SK-N-SH (cell line): ENCODE measurements around the gene HEBP1. TPM values are rescaled to one million over a fixed set of nuclear protein-coding genes. Genes with fewer than 3 reads are reported as not detected.

Experiments used
- CTCF ChIA-PET: fragments of 300-600, 350-600 bp; formaldehyde crosslinking; extraction: SDS; loops from one replicate; lab custom pipeline; 2021; lab: Yijun Ruan, JAX
- POLR2A ChIA-PET: fragments of 350-600 bp; sonication (Branson Sonifier 250); formaldehyde crosslinking; extraction: SDS; loops from one replicate; lab custom pipeline; 2020; ENCODE audit warnings: antibody characterized with exemption, inconsistent platforms; lab: Yijun Ruan, JAX
- DNase-seq: peaks from one replicate; pipeline ENCODE4 v3.0.0; 2012
- H2AFZ ChIP-seq: fragments of 200-600 bp; sonication (generic); 2 replicates; pipeline ENCODE4 v1.8.1; 2016; ENCODE audit warnings: antibody characterized with exemption, mild to moderate bottlenecking, low read depth
- H3F3A ChIP-seq: fragments of 200-600 bp; sonication (generic); replicated peaks from 2 replicates; pipeline ENCODE3; 2016; ENCODE audit warnings: antibody characterized with exemption, mild to moderate bottlenecking; ENCODE audit not compliant: insufficient read depth
- H3K27ac ChIP-seq, 2 experiments: fragments of 200-500 bp in 1 of 2; fragments of 200-600 bp in 1 of 2; sonication (Bioruptor generic) in 1 of 2; sonication (generic), shearing (Covaris generic) in 1 of 2; 2 replicates each; pipeline versions ENCODE4 v1.5.1 to v1.6.1; 2014 to 2016; ENCODE audit warnings: low read depth in 2 of 2, inconsistent platforms in 1 of 2, low read length in 1 of 2, mild to moderate bottlenecking in 1 of 2, mixed read lengths in 1 of 2
- H3K27me3 ChIP-seq: fragments of 200-600 bp; sonication (generic), shearing (Covaris generic); 2 replicates; pipeline ENCODE4 v1.6.1; 2016; ENCODE audit warnings: mixed run types; ENCODE audit not compliant: insufficient read depth
- H3K36me3 ChIP-seq, 2 experiments: fragments of 200-500 bp in 1 of 2; fragments of 200-600 bp in 1 of 2; sonication (Bioruptor generic) in 1 of 2; sonication (generic) in 1 of 2; replicated peaks in 1 of 2; 2 replicates each; pipeline versions ENCODE3 to v1.5.1; 2014 to 2016; ENCODE audit warnings: low read length in 1 of 2, mild to moderate bottlenecking in 1 of 2; ENCODE audit not compliant: insufficient read depth in 2 of 2, control insufficient read depth in 1 of 2
- H3K4me1 ChIP-seq, 2 experiments: fragments of 200-500 bp in 1 of 2; fragments of 200-600 bp in 1 of 2; sonication (Bioruptor generic) in 1 of 2; sonication (generic), shearing (Covaris generic) in 1 of 2; 2 replicates each; pipeline versions ENCODE4 v1.5.1 to v1.6.1; 2014 to 2016; ENCODE audit warnings: low read depth in 1 of 2, low read length in 1 of 2, mixed run types in 1 of 2; ENCODE audit not compliant: insufficient read depth in 2 of 2, control insufficient read depth in 1 of 2
- H3K4me2 ChIP-seq: fragments of 200-600 bp; sonication (generic), shearing (Covaris generic); 2 replicates; pipeline ENCODE4 v1.6.1; 2017; ENCODE audit warnings: mixed run types
- H3K4me3 ChIP-seq, 2 experiments: fragments of 200-500 bp in 1 of 2; fragments of 200-600 bp in 1 of 2; sonication (Bioruptor generic) in 1 of 2; sonication (generic), shearing (Covaris generic) in 1 of 2; 2 replicates each; pipeline versions ENCODE4 v1.5.1 to v1.8.1; 2014 to 2016; ENCODE audit warnings: low read depth in 2 of 2, inconsistent platforms in 1 of 2, low read length in 1 of 2, mild to moderate bottlenecking in 1 of 2, mixed read lengths in 1 of 2, moderate library complexity in 1 of 2
- H3K79me2 ChIP-seq: fragments of 200-600 bp; sonication (generic); 2 replicates; pipeline ENCODE4 v1.8.1; 2017; ENCODE audit warnings: mild to moderate bottlenecking; ENCODE audit not compliant: insufficient read depth
- H3K9ac ChIP-seq: fragments of 200-600 bp; sonication (generic); 2 replicates; pipeline ENCODE4 v1.6.1; 2017; ENCODE audit warnings: mixed run types
- H3K9me2 ChIP-seq: fragments of 200-600 bp; sonication (generic); 2 replicates; pipeline ENCODE4 v1.6.1; 2017; ENCODE audit warnings: mixed run types
- H3K9me3 ChIP-seq: fragments of 200-600 bp; sonication (generic); 2 replicates; pipeline ENCODE4 v1.6.1; 2017; ENCODE audit warnings: mixed run types, mild to moderate bottlenecking, moderate library complexity
- H4K20me1 ChIP-seq: fragments of 200-600 bp; sonication (generic); 2 replicates; pipeline ENCODE4 v1.6.1; 2017; ENCODE audit warnings: mild to moderate bottlenecking, mixed run types; ENCODE audit not compliant: insufficient read depth
- CTCF ChIP-seq: fragments of 200-600 bp; sonication (generic); IDR thresholded peaks from 2 replicates; pipeline ENCODE4 v1.6.1; 2017; ENCODE audit warnings: antibody characterized with exemption, mild to moderate bottlenecking, moderate library complexity
- ELF1 ChIP-seq: IDR thresholded peaks from 2 replicates; pipeline ENCODE4 v1.4.0; 2012
- EZH2phosphoT487 ChIP-seq: fragments of 200-600 bp; sonication (generic); IDR thresholded peaks from 2 replicates; pipeline ENCODE4 v1.6.1; 2017; ENCODE audit warnings: low read depth, mixed run types, mild to moderate bottlenecking, antibody characterized with exemption, moderate library complexity, borderline replicate concordance
- FOSL2 ChIP-seq: IDR thresholded peaks from 2 replicates; pipeline ENCODE4 v1.4.0; 2012; ENCODE audit warnings: low read depth, mild to moderate bottlenecking, moderate library complexity, borderline replicate concordance
- FOXM1 ChIP-seq: IDR thresholded peaks from 2 replicates; pipeline ENCODE4 v1.4.0; 2012; ENCODE audit warnings: low read depth, mild to moderate bottlenecking
- GATA2 ChIP-seq: sonication (generic); formaldehyde crosslinking; IDR thresholded peaks from 2 replicates; pipeline ENCODE4 v1.5.0; 2020; ENCODE audit warnings: mild to moderate bottlenecking, missing genetic modification reagents
- JUND ChIP-seq: IDR thresholded peaks from 2 replicates; pipeline ENCODE4 v1.4.0; 2012
- MEF2A ChIP-seq: IDR thresholded peaks from 2 replicates; pipeline ENCODE4 v1.4.0; 2012; ENCODE audit warnings: low read depth, borderline replicate concordance
- MXI1 ChIP-seq: IDR thresholded peaks from 2 replicates; pipeline ENCODE4 v1.6.1; 2012; ENCODE audit warnings: mild to moderate bottlenecking, low read depth, low read length, improper control_type of control experiment
- NRF1 ChIP-seq: IDR thresholded peaks from 2 replicates; pipeline ENCODE4 v1.6.1; 2012; ENCODE audit warnings: low read depth, mild to moderate bottlenecking, low read length
- POLR2AphosphoS5 ChIP-seq: IDR thresholded peaks from 2 replicates; pipeline ENCODE4 v1.6.1; 2012; ENCODE audit warnings: low read depth, low read length
- RCOR1 ChIP-seq: fragments of 150-350 bp; IDR thresholded peaks from 2 replicates; pipeline ENCODE4 v1.6.1; 2017; ENCODE audit warnings: antibody characterized with exemption, low read length
- RFX5 ChIP-seq: IDR thresholded peaks from 2 replicates; pipeline ENCODE4 v1.6.1; 2012; ENCODE audit warnings: mild to moderate bottlenecking, improper control_type of control experiment, low read length
- RXRA ChIP-seq: IDR thresholded peaks from 2 replicates; pipeline ENCODE4 v1.4.0; 2012; ENCODE audit warnings: low read depth, mild to moderate bottlenecking, borderline replicate concordance
- TCF12 ChIP-seq: IDR thresholded peaks from 2 replicates; pipeline ENCODE4 v1.4.0; 2012
- YY1 ChIP-seq: IDR thresholded peaks from 2 replicates; pipeline ENCODE4 v1.4.0; 2012; ENCODE audit warnings: low read depth, mild to moderate bottlenecking
- WGBS: methylation state at CpG from one replicate; pipeline ENCODE4 v1.1.6; 2017; ENCODE audit warnings: low lambda C conversion rate; 5-methylcytosine and 5-hydroxymethylcytosine counted together
- polyA plus RNA-seq, 3 experiments: library from polyadenylated mRNA; depleted of rRNA; stranded (reverse); fragments of >200 nt; gene quantifications; 2 replicates each; pipeline ENCODE4 v1.2.3, GENCODE V29; 2012
- TF ChIP-seq, protein P1 (sequence below): fragments of 150-350 bp; IDR thresholded peaks from 2 replicates; pipeline ENCODE4 v1.6.1; 2016; ENCODE audit warnings: mild to moderate bottlenecking, low read depth, low read length
- TF ChIP-seq, protein P2 (sequence below): IDR thresholded peaks from 2 replicates; pipeline ENCODE4 v1.6.1; 2012; ENCODE audit warnings: mild to moderate bottlenecking, low read depth, low read length, moderate library complexity

HEBP1 gene
- polyA plus RNA-seq, 1 of the 3 experiments (the other 2 are of a cell fraction), result 17.9 TPM

GRCh38 chr12:12993367-12993766 lies 6.7 kb downstream of the HEBP1 start:
- peak overlapping the region in 1 of 2 experiments; percentile 76; a peak in 2 of 4 replicates for H3K27ac ChIP-seq
- POLR2A ChIA-PET, result no interaction called here

GRCh38 chr12:12992418-12993130 lies 7.5 kb downstream of the HEBP1 start:
- WGBS, result 59% methylated on average over 8 of the region's 8 CpGs
- peak overlapping the region; percentile 48; the same call in 1 of the 2 replicates for H3K9ac ChIP-seq
- H3K4me1 ChIP-seq, result peaks cover 6% of the 10 kb centered on the region in 2 experiments; a peak in 2 of 4 replicates
- H3F3A ChIP-seq, result peaks cover 5% of the 10 kb centered on the region
- H3K9me3 ChIP-seq, result no peaks in the 10 kb centered on the region
- no peak overlapping the region for H2AFZ ChIP-seq
- no peaks in the 10 kb centered on the region for H3K27me3 ChIP-seq
- TF ChIP-seq, protein P1, sequence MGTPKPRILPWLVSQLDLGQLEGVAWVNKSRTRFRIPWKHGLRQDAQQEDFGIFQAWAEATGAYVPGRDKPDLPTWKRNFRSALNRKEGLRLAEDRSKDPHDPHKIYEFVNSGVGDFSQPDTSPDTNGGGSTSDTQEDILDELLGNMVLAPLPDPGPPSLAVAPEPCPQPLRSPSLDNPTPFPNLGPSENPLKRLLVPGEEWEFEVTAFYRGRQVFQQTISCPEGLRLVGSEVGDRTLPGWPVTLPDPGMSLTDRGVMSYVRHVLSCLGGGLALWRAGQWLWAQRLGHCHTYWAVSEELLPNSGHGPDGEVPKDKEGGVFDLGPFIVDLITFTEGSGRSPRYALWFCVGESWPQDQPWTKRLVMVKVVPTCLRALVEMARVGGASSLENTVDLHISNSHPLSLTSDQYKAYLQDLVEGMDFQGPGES, result no peak
- TF ChIP-seq, protein P2, sequence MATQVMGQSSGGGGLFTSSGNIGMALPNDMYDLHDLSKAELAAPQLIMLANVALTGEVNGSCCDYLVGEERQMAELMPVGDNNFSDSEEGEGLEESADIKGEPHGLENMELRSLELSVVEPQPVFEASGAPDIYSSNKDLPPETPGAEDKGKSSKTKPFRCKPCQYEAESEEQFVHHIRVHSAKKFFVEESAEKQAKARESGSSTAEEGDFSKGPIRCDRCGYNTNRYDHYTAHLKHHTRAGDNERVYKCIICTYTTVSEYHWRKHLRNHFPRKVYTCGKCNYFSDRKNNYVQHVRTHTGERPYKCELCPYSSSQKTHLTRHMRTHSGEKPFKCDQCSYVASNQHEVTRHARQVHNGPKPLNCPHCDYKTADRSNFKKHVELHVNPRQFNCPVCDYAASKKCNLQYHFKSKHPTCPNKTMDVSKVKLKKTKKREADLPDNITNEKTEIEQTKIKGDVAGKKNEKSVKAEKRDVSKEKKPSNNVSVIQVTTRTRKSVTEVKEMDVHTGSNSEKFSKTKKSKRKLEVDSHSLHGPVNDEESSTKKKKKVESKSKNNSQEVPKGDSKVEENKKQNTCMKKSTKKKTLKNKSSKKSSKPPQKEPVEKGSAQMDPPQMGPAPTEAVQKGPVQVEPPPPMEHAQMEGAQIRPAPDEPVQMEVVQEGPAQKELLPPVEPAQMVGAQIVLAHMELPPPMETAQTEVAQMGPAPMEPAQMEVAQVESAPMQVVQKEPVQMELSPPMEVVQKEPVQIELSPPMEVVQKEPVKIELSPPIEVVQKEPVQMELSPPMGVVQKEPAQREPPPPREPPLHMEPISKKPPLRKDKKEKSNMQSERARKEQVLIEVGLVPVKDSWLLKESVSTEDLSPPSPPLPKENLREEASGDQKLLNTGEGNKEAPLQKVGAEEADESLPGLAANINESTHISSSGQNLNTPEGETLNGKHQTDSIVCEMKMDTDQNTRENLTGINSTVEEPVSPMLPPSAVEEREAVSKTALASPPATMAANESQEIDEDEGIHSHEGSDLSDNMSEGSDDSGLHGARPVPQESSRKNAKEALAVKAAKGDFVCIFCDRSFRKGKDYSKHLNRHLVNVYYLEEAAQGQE, result no peak
- TF ChIP-seq GATA2 (CRISPR knock-in tag) (no peak), RFX5 (no peak), FOXM1 (no peak), CTCF (no peak), MEF2A (no peak), TCF12 (peak; percentile 20; the same call in 1 of the 2 replicates), MXI1 (no peak), RXRA (no peak), EZH2phosphoT487 (no peak), NRF1 (no peak), POLR2AphosphoS5 (no peak), ELF1 (no peak), YY1 (no peak), FOSL2 (peak; percentile 25; the same call in 1 of the 2 replicates), RCOR1 (no peak)
- peaks cover 9 to 14% of the 10 kb centered on the region in 2 experiments for H3K36me3 ChIP-seq
- no peaks in the 10 kb centered on the region for H3K9me2 ChIP-seq
- DNase-seq, result no peak
- H4K20me1 ChIP-seq, result no peaks in the 10 kb centered on the region
- peak overlapping the region; percentile 69 for H3K4me2 ChIP-seq
- H3K4me3 ChIP-seq, result no peak overlapping the region
- ChIA-PET CTCF (interaction anchor here (1.2 to 1.4 kb wide), 2 partner anchors 9 to 220 kb away, joined by 4 to 5 read pairs; no protein-coding TSS in a partner anchor), POLR2A (no interaction called here)
- peak overlapping the region in 1 of 2 experiments; percentile 76; a peak in 2 of 4 replicates for H3K27ac ChIP-seq
- peaks cover 16% of the 10 kb centered on the region for H3K79me2 ChIP-seq

More at GRCh38 chr12:12993367-12993766, 6.7 kb downstream of the HEBP1 start:
- H3K79me2 ChIP-seq, result peaks cover 21% of the 10 kb centered on the region
- CTCF ChIA-PET, result interaction anchor here (1.2 to 2.5 kb wide), 3 partner anchors 10 to 219 kb away, joined by 4 to 5 read pairs (median 5); no protein-coding TSS in a partner anchor
- no peaks in the 10 kb centered on the region for H4K20me1 ChIP-seq
- no peak overlapping the region for H3K4me3 ChIP-seq
- H3K4me1 ChIP-seq, result peaks cover 6% of the 10 kb centered on the region in 2 experiments; a peak in 2 of 4 replicates
- peak overlapping the region; percentile 69; the same call in 1 of the 2 replicates for H3K4me2 ChIP-seq
- 95% methylated on average over 4 of the region's 4 CpGs for WGBS
- no peaks in the 10 kb centered on the region for H3K27me3 ChIP-seq
- TF ChIP-seq YY1 (no peak), JUND (no peak)
- H3F3A ChIP-seq, result peaks cover 5% of the 10 kb centered on the region
- no peaks in the 10 kb centered on the region for H3K9me2 ChIP-seq
- H3K9me3 ChIP-seq, result no peaks in the 10 kb centered on the region
- H2AFZ ChIP-seq, result no peak overlapping the region
- peaks cover under 1 to 9% of the 10 kb centered on the region in 2 experiments for H3K36me3 ChIP-seq
- no peak for DNase-seq
- no peak overlapping the region for H3K9ac ChIP-seq
